RWPE2 (cell line): ENCODE measurements around the gene ITFG1.
A peak's percentile ranks its signal among the peaks of the same experiment; 100 is the strongest.
"Not testable (repeated sequence)": the region's sequence is repeated elsewhere in the genome, so short reads cannot be mapped to it uniquely, and the experiment has no call there.

Experiments used
- ATAC-seq: fragments of 200-7000 bp; cut with Tn5 transposase; 3 replicates; pipeline ENCODE4 v1.9.1; 2021; ENCODE audit warnings: low read depth
- DNase-seq: peaks from one replicate; pipeline ENCODE4 v3.0.0-alpha.2; 2020; ENCODE audit warnings: low spot score
- H3K27ac ChIP-seq: fragments of 450-650 bp; 2 replicates; pipeline ENCODE4 v1.5.1; 2017; ENCODE audit warnings: mild to moderate bottlenecking; ENCODE audit not compliant: poor library complexity, severe bottlenecking
- H3K27me3 ChIP-seq: fragments of 250-450 bp; sonication (Bioruptor Pico); 2 replicates; pipeline ENCODE4 v1.5.1; 2021; ENCODE audit warnings: mild to moderate bottlenecking, moderate library complexity; ENCODE audit not compliant: insufficient read depth, poor library complexity, severe bottlenecking
- H3K36me3 ChIP-seq: fragments of 250-450 bp; sonication (Bioruptor Pico); 2 replicates; pipeline ENCODE4 v1.5.1; 2020; ENCODE audit warnings: low read depth, mild to moderate bottlenecking, moderate library complexity
- H3K4me1 ChIP-seq: fragments of 250-450 bp; sonication (Bioruptor Pico); 2 replicates; pipeline ENCODE4 v1.5.1; 2021; ENCODE audit warnings: mild to moderate bottlenecking, moderate library complexity; ENCODE audit not compliant: insufficient read depth, poor library complexity, severe bottlenecking
- H3K4me3 ChIP-seq: fragments of 250-450 bp; sonication (Bioruptor Pico); 2 replicates; pipeline ENCODE4 v1.5.1; 2021; ENCODE audit warnings: mild to moderate bottlenecking, moderate library complexity; ENCODE audit not compliant: severe bottlenecking
- H3K9me3 ChIP-seq: fragments of 250-450 bp; sonication (Bioruptor Pico); 2 replicates; pipeline ENCODE4 v1.5.1; 2021; ENCODE audit warnings: mild to moderate bottlenecking, moderate library complexity; ENCODE audit not compliant: severe bottlenecking
- CTCF ChIP-seq: fragments of 450-650 bp; IDR thresholded peaks from one replicate; pipeline ENCODE4 v1.5.1; 2017; ENCODE audit warnings: mild to moderate bottlenecking, moderate library complexity; ENCODE audit not compliant: poor library complexity, severe bottlenecking

Gene ITFG1

GRCh38 chr16:47156680-47157215 is 304.1 kb downstream of the ITFG1 start:
- ATAC-seq (no peak), DNase-seq (no peak)
- Histone ChIP-seq H3K27ac (no peak overlapping the region), H3K9me3 (no peaks in the 10 kb centered on the region), H3K4me3 (no peak overlapping the region), H3K27me3 (no peaks in the 10 kb centered on the region), H3K36me3 (peaks cover 12% of the 10 kb centered on the region; the same call in 1 of the 2 replicates), H3K4me1 (no peaks in the 10 kb centered on the region)
- TF ChIP-seq CTCF: no peak

- not testable (repeated sequence) for H3K27me3 ChIP-seq, H3K9me3 ChIP-seq, H3K4me1 ChIP-seq, H3K27ac ChIP-seq, H3K36me3 ChIP-seq, ATAC-seq, DNase-seq, H3K4me3 ChIP-seq
Measured at GRCh38 chr16:47152501-47152900, 308.4 kb downstream of the ITFG1 start.

GRCh38 chr16:47150067-47150466 is 310.8 kb downstream of the ITFG1 start:
- DNase-seq (no peak), ATAC-seq (no peak)
- H3K4me1 ChIP-seq: no peaks in the 10 kb centered on the region
- H3K27me3 ChIP-seq: no peaks in the 10 kb centered on the region
- no peak overlapping the region for H3K4me3 ChIP-seq
- H3K36me3 ChIP-seq: peaks cover 4% of the 10 kb centered on the region; the same call in 1 of the 2 replicates
- no peaks in the 10 kb centered on the region for H3K9me3 ChIP-seq
- TF ChIP-seq CTCF: no peak
- no peak overlapping the region for H3K27ac ChIP-seq

- peaks cover 20% of the 10 kb centered on the region for H3K4me1 ChIP-seq
- H3K4me3 ChIP-seq: peak overlapping the region; percentile 95
- ATAC-seq (peak; percentile 5; the same call in 2 of the 3 replicates), DNase-seq (no peak)
- H3K27ac ChIP-seq: no peak overlapping the region
- no peak for TF ChIP-seq CTCF
- H3K27me3 ChIP-seq: no peaks in the 10 kb centered on the region
- no peaks in the 10 kb centered on the region for H3K9me3 ChIP-seq
- H3K36me3 ChIP-seq: no peaks in the 10 kb centered on the region
Measured at GRCh38 chr16:47144559-47144877, 316.3 kb downstream of the ITFG1 start.

- peak within 1 kb of the TSS; percentile 95 for H3K4me3 ChIP-seq
- H3K9me3 ChIP-seq: no peaks in the 10 kb centered on the region
- TF ChIP-seq CTCF: peak; percentile 56
- no peaks in the 10 kb centered on the region for H3K36me3 ChIP-seq
- no peaks in the 10 kb centered on the region for H3K27me3 ChIP-seq
- ATAC-seq: peak; percentile 44
- DNase-seq: peak; percentile 69
- peaks cover 26% of the 10 kb centered on the region for H3K4me1 ChIP-seq
- peak within 1 kb of the TSS; percentile 47 for H3K27ac ChIP-seq
Measured at GRCh38 chr16:47143677-47144558, 316.9 kb downstream of the ITFG1 start, which contains the start of gene NETO2. NETO2 (minus strand) TSS chr16:47143945; CDS start chr16:47143612, 333 bp downstream.
